ENCODE measurements around the gene ARTN.

ARTN gene

DNA sequence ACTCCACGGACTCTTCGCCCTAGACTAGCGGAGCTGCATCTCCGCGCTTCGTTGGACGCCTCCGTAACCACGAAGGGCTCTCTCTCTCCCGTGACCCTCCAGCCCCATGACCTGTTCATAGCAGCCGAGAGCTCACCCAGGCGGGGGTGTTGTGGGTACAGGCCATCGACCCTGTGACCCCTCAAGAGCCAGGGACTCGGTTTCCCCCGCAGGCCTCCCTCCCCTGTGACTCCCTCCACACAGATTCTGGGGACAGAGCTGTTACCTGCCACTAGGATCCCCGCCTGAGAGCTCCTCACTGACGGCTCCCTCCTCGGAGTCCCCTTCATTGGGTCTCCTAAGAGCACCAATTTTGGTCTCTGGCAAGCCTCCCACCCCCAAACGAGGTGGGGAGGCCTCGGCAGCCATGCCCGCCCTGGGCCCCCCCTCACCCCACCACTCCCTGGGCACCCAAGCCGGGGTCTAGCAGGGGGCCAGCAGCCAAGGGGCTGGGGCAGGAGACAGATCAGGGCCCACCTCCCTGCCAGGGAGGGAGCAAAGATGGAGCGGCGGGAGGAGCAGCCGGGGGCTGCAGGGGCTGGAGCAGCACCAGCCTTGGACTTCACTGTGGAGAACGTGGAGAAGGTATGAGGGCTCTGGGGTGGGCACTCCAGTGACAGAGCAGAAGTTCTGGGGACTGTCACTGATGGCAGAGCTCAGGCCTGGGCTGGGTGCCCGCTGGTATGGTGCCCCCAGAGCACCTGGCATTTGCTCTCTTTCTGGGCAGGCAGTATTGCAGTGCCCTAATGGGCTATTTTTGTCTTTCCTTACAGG lies 13.7 kb downstream of the ARTN start:
- no peak for DNase-seq (ENCODE audit: low read depth in 2 of 2, low spot score in 1 of 2)

DNA sequence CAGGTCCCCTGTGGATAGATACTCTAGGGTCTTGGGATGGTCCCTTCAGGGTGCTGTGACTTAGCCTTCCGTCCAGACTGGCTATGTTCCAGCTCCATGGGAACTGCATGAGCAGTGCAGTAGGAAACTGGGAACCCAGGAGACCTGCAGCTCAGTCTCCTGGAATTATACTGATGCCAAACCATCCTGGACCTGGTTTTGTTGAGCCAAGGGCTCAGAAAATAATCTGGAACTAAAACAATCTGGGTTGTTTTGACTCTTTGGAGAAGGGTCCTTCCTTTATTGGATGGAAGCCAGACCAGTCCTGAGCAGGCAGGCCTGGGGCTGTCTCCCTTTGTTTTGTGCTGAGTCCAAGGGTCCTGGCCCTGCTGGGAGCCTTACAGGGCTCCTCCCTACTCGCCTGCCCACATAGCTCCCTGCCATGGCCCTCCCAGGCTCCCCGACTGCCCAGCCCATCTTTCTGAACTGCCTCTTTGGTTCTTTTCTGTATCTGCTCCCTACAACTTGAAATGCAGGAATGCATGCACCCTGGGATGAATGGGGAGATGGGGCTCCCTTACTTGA lies 14.4 kb downstream of the ARTN start:
- DNase-seq (ENCODE audit: low read depth in 2 of 2, low spot score in 1 of 2) = no peak

DNA sequence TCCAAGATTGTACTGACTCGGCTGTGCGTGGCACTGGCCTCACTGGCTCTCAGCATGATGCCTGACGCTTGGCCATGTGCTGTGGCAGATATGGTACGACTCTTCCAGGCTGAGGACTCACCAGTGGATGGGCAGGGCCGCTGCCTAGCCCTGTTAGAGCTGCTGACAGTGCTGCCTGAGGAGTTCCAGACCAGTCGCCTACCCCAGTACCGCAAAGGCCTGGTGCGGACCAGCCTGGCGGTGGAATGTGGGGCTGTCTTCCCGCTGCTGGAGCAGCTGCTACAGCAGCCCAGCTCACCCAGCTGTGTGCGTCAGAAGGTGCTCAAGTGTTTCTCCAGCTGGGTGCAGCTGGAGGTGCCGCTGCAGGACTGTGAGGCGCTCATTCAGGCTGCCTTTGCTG lies 16.1 kb downstream of the ARTN start:
- no peak for DNase-seq (ENCODE audit: low read depth in 2 of 2, low spot score in 1 of 2)

- DNase-seq (ENCODE audit: low read depth in 2 of 2, low spot score in 1 of 2) = no peak
These were observed 17.7 kb downstream of the ARTN start for GRCh38 chr1:43951021-43951985.

DNA sequence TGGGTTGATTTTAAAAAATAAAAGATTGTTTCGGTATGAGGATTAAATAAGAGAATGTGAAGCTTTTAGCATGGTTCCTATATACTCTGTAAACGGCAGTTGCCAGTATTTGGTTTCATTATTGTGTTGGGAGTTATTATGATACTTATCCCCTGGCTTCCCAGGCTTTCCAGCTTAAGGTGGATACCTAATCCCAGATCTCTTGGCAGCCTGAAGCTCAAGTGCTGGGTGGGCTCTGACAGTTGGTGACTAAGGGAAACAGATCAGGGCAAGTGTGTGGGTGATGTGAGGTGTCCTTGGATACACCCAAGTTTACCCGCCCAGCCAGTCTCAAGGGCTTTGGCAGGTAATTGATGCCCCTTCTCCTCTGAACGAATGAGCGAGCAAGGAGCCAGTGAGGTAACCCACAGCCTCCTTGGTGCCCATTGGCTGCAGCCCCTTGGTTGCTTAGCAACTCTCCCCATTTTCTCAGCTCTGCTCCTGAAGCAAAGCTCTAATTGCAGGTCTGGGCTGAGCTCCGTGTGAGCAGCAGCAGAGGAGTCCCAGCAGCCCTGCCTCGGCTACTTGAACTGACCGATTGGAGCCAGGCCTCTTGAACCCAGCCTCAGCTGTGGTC lies 19.2 kb downstream of the ARTN start:
- no peak for DNase-seq (ENCODE audit: low read depth in 2 of 2, low spot score in 1 of 2)

DNA sequence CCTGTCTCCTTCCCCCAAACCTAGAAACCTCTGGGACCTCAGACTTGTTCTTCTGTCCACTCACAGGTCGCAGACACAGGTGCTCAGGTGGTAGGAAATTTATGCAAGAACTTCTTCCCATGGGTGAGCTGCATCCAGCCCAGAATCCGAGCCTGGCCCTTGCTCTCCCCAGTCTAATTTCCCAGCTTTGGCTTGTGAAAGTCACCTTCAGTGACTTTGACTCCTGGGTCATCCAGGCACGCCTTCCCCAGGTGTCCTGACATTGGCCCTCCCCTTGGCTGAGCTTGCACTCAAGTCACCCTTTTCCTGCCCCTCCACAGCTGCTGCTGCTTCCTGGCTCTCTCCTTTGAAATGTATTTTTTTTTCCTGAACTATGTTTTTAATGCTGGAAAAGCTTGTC lies 19.8 kb downstream of the ARTN start:
- DNase-seq (ENCODE audit: low read depth in 2 of 2, low spot score in 1 of 2) = no peak

GRCh38 chr1:43954036-43954435 lies 20.4 kb downstream of the ARTN start:
- DNase-seq (ENCODE audit: low read depth in 2 of 2, low spot score in 1 of 2) = no peak

DNA sequence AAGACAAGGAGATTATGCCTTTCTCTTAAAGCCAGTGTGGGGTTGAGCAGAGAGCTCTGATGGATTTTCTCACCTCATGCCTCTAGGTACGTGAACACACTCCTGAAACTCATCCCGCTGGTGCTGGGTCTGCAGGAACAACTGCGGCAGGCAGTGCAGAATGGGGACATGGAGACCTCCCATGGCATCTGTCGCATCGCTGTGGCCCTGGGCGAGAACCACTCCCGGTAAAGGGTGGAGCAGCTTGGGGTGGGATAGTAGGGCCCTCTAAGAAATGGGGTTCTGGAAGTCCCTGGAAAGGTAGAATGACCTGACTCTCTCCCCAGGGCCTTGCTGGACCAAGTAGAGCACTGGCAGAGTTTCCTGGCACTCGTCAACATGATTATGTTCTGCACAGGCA lies 22.6 kb downstream of the ARTN start:
- DNase-seq (ENCODE audit: low read depth in 2 of 2, low spot score in 1 of 2) = no peak

DNA sequence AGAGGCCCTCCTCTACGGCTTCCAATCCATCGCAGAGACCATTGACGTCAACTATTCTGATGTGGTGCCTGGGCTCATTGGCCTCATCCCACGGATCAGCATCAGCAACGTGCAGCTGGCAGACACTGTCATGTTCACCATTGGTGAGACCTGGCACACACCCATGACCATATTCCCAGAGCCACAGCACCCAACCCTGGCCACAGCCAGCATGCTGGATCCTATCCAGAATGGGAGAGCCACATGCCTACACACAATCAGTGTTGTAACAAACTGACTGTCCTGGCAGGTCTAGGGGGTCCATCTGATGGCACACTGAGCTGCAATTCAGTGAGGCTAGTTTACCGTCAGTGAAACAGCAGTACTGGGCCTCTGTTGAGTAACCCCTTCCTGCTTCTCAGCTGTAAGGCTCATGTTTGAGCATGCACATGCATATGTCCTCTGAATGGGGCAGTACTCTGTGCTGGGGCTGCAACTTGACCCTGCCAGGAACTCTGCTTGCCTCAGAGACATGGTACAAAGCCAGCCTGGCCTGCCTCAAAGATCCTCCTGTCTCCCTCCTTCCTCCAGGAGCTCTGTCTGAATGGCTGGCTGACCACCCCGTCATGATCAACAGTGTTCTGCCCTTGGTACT lies 23.9 kb downstream of the ARTN start:
- no peak for DNase-seq (ENCODE audit: low read depth in 2 of 2, low spot score in 1 of 2)

DNA sequence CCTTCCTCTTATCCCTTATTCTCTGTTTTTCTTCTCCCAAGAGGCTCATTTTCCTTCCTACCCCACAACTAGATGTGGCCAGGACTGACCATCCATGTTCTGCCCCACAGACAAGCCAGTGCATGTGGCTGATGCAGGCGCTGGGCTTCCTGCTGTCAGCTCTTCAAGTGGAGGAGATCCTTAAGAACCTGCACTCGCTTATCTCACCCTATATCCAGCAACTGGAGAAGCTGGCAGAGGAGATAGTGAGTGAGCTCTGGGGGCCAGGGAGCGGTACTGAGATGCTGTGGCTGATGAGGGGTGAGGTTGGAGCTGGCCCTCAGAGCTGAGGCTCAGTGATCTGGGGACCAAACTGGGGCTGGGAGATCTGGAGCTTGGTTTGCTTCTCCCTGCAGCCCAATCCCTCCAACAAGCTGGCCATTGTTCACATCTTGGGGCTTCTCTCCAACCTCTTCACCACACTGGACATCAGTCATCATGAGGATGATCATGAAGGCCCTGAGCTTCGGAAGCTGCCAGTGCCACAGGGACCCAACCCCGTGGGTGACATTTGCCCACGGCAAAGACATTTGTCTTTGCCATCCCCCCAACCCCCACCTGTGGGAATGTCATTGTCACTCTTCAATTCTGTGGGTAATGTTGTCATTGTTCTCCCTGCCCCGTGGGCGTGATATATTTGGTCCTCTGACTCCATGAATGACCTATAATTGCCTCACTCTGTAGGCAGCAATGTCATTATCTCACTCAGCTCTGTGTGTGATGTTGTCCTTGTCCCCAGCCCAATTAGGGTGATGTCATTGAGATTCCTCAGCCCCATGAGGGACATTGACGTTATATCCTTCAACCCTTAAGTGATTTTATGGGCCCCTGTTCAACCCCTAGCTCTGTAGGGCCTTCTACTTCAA lies 25.0 kb downstream of the ARTN start:
- no peak for DNase-seq (ENCODE audit: low read depth in 2 of 2, low spot score in 1 of 2)

DNA sequence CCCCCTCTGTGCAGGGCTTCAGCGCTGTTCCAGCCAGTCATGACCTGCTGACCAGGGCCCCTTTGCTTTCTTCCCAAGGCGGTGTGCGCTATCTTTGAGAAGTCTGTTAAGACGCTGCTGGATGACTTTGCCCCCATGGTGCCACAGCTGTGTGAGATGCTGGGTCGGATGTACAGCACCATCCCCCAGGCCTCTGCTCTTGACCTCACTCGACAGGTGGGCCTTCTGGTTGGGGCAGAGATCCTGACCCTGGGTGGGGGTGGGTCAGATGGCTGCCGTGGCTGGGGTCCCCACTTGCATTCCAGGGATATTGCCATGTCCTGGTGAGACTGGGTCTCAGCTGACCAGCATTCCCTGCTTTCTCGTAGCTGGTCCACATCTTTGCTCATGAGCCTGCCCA lies 27.2 kb downstream of the ARTN start:
- DNase-seq (ENCODE audit: low read depth in 2 of 2, low spot score in 1 of 2) = no peak

- DNase-seq (ENCODE audit: low read depth in 2 of 2, low spot score in 1 of 2) = no peak
These were observed 28.1 kb downstream of the ARTN start for GRCh38 chr1:43961692-43962091.

DNA sequence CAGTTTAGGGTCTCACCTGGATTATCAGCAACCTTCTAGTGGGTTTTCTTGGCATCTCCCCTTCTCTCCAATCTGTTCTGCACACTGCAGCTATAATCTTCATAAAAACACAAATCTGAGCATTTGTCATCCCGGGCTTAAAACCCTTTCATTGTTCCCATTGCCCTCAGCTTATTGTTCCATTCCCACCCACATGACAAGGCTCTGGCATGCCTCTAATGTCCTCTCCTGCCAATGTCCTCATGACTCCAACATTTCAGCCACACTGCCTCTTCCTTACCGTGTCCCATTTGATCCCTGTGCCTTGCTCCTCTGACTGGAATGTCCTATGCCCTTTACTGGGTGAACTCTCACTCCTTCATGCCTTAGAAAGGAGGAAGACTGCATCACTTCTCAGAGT lies 28.7 kb downstream of the ARTN start:
- DNase-seq (ENCODE audit: low read depth in 2 of 2, low spot score in 1 of 2) = no peak

DNA sequence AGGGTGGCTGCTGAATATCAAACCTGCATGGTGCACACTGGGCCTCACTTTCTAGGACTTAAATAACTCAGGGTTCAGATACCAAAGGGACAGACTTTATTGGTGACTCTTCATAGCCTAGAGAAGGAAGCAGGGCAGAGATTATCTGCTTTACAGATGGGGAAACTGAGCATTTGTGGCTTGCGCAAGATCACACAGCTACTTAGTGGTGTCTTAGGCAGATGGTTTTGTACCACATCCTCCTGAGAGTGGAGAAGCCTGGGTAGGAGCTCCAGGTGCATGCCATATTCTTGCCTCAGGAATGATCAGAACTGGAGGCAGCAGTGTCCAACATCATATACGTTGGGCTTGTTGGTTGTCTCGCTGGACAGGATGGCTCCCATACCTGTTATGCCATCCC lies 29.4 kb downstream of the ARTN start:
- DNase-seq (ENCODE audit: low read depth in 2 of 2, low spot score in 1 of 2) = no peak

DNA sequence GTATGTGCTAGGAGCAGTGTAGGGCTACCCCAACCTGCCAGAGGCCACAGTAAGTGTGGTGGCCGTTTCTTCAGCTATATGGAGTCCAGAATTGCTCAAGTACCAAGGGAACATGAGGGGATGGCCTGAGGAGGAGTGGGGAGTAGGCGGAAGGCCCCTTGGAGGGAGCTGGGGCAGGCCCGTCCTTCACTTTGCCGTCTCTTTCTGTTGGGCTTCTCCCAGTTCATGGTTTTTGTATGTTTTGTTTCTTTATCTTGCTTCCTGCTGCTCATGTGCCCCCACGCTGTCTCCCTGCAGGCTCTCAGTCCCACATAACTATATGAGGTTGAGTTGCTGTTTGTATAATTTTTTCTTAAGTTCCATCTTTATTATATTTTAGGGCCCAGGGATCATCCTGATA lies 30.3 kb downstream of the ARTN start:
- DNase-seq (ENCODE audit: low read depth in 2 of 2, low spot score in 1 of 2) = no peak

DNA sequence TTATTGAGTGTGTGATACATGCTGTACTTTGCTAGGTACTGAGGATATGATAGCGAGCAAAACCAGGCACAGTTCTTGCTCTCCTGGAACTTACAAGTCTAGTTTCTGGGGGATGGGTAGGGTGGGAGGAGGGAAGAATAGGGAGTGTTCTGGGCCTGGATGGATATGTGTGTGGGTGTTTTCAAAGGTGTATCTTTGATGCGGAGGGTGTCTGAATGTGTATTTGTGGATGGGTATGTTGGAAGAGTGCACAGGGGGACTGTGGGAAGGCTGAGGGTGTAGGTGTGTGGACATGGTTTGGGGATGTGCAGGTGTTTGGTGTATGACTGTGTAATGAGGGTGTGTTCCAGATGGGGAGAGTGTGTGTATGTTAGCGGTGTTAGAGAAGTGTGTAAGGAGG lies 31.7 kb downstream of the ARTN start:
- no peak for DNase-seq (ENCODE audit: low read depth in 2 of 2, low spot score in 1 of 2)

DNA sequence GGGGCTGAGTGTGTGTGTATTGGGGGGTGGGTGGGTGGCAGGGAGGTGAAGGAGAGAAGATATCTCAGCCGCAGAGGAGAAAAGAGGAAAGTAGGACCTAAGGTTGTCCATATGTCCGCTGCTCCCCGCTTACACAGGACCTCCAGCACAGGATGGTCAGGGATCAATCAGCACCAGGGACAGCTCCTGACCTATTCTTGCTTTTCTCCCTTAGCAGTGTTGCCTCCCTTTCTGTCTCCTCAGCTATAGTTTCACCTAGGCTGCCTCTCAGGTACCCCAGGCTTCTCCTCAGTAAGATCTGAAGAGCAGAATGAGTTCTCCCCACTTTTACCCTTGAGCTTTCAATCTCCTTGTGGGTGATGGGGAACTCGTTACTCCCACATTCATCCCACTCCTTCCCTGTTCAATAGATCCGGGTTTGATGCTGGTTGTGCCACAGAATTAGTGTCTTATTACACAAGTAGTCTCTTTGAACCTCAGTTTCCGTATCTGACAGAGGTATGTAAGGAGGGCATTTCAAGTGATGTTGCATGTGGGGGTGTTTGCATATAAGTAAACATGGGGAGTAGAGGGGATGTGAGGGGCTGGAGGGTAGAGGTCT lies 34.8 kb downstream of the ARTN start:
- no peak for DNase-seq (ENCODE audit: low read depth in 2 of 2, low spot score in 1 of 2)

- no peak for DNase-seq (ENCODE audit: low read depth in 2 of 2, low spot score in 1 of 2)
These were observed 35.8 kb downstream of the ARTN start for GRCh38 chr1:43969416-43969745.

DNA sequence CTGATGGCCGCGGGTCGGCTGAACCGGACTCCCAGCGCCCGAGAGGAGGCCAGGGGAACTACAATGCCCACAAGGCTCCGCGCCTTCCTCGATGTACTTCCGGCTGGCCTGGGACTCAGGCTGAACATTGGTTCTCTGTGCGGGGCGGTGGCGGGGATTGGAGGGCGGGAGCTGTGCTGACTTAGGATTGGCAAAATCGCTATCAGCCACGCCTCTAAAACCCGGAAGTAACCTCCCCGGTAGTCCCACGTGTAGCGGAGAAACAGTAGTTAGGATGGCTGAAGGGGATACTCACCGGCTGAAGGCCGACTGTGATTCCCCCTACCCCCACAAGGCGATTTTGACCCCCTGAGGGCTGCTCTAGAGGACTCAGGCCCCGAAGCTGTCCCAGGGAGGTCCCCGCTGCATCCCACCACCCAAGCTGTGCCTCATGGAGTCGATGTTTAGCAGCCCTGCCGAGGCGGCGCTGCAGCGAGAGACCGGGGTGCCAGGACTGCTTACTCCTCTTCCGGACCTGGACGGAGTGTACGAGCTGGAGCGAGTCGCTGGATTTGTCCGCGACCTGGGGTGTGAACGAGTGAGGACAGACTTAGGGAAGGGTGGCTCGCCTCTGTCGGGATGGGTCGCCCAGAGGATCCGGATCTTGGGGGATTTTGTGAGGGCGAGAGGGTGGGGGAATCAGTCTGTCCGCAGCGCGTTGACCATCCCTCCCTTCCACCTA lies 36.3 kb downstream of the ARTN start, which contains the start of gene DPH2:
DPH2 (plus strand) TSS at position 265 of the 721 bp plus-strand sequence; CDS start at position 431, 166 bp downstream.
- DNase-seq (ENCODE audit: low read depth in 2 of 2, low spot score in 1 of 2) = peak; percentile 91 to 93

All from stimulated activated CD8-positive, alpha-beta memory T cell treated with anti-CD3 and anti-CD28 coated beads, Interleukin-4, amount 100 ng/mL, for 4 hours (primary cell).